ENCODE data around the gene IQSEC1.

DNA sequence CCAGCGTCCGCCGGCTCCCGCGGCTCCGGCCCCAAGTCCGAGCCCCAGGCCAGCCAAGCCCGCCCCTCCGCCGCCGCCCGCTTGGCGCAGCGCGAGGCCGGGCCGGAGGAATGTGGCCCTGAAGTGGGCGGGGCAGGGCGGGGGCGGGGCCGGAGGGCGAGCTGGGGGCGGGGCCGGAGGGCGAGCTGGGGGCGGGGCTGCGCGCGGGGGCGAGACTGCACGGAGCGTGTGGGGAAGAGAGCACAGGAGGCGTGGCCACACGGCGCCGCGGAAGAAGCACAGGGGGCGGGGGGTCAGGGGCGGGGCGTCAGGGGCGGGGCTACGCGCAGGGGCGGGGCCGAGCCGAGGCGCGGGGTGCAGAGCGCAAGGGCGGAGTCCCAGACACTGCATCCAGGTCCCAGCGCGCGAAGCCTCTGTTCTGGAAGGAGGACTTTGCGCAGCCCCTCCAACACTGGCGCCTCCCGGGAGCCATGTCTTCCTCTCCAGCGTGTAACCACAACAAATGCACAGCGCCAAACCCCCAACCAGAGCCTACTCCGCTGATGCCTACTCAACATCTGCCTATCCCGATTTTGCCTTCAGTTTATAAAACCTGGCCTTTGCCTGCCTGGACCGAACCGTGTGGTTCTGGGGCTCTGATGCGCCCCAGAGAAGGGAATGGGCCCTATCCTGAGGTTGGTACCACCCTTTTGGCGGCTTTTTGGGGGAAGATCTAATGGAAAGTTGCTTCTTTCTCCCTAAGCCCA lies 105.5 kb downstream of the IQSEC1 start:
- no peak for TF ChIP-seq CTCF (IDR thresholded peaks at IDR 0.05)
- TF ChIP-seq POLR2A (IDR thresholded peaks at IDR 0.05; ENCODE audit: low read depth), result no peak
